ENCODE measurements around the gene VDAC1. TPM values are rescaled to one million over a fixed set of nuclear protein-coding genes. Genes with fewer than 3 reads are reported as not detected.

Gene VDAC1
- total RNA-seq, 1 donor from 2014 or later: 224 TPM

- no peak for DNase-seq (ENCODE audit: low spot score)
- TF ChIP-seq EZH2 (IDR thresholded peaks at IDR 0.05) (no peak), EZH2phosphoT487 (IDR thresholded peaks at IDR 0.05) (no peak)
- TF ChIP-seq, protein P1, sequence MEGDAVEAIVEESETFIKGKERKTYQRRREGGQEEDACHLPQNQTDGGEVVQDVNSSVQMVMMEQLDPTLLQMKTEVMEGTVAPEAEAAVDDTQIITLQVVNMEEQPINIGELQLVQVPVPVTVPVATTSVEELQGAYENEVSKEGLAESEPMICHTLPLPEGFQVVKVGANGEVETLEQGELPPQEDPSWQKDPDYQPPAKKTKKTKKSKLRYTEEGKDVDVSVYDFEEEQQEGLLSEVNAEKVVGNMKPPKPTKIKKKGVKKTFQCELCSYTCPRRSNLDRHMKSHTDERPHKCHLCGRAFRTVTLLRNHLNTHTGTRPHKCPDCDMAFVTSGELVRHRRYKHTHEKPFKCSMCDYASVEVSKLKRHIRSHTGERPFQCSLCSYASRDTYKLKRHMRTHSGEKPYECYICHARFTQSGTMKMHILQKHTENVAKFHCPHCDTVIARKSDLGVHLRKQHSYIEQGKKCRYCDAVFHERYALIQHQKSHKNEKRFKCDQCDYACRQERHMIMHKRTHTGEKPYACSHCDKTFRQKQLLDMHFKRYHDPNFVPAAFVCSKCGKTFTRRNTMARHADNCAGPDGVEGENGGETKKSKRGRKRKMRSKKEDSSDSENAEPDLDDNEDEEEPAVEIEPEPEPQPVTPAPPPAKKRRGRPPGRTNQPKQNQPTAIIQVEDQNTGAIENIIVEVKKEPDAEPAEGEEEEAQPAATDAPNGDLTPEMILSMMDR (IDR thresholded peaks at IDR 0.05): no peak
- H3K4me1 ChIP-seq: peaks cover 10% of the 10 kb centered on the region
- peaks cover 5% of the 10 kb centered on the region for H4K20me1 ChIP-seq (ENCODE audit: low read depth)
- H2AFZ ChIP-seq (replicated peaks): no peak overlapping the region
- Mint-ChIP-seq H3K4me3 (no peak overlapping the region), H3K27me3 (ENCODE audit: insufficient read depth, low read depth) (peaks cover 9% of the 10 kb centered on the region), H3K36me3 (peaks cover 10% of the 10 kb centered on the region), H3K27ac (no peak overlapping the region), H3K4me1 (peaks cover 23% of the 10 kb centered on the region), H3K9me3 (no peaks in the 10 kb centered on the region)
- H3K27ac ChIP-seq: no peak overlapping the region
- peaks cover 15% of the 10 kb centered on the region for H3F3A ChIP-seq (ENCODE audit: low read depth)
- H3K27me3 ChIP-seq: no peaks in the 10 kb centered on the region
- no peak overlapping the region for H3K4me2 ChIP-seq
- no peaks in the 10 kb centered on the region for H3K9me3 ChIP-seq (ENCODE audit: low read depth)
- no peak overlapping the region for H3K9ac ChIP-seq
- H3K4me3 ChIP-seq: no peak overlapping the region
- peaks cover 74% of the 10 kb centered on the region for H3K79me2 ChIP-seq (ENCODE audit: low read depth)
- no peaks in the 10 kb centered on the region for H3K36me3 ChIP-seq
Observed at GRCh38 chr5:133966090-133966489, 38.7 kb downstream of the VDAC1 start.

GRCh38 chr5:133963493-133964128, 41.2 kb downstream of the VDAC1 start:
- Histone ChIP-seq H3K4me2 (no peak overlapping the region), H3K4me1 (peaks cover 10% of the 10 kb centered on the region), H3F3A (ENCODE audit: low read depth) (no peaks in the 10 kb centered on the region), H3K27me3 (no peaks in the 10 kb centered on the region), H3K4me3 (no peak overlapping the region), H4K20me1 (ENCODE audit: low read depth) (peaks cover 5% of the 10 kb centered on the region), H3K36me3 (no peaks in the 10 kb centered on the region), H3K27ac (no peak overlapping the region), H3K9me3 (ENCODE audit: low read depth) (no peaks in the 10 kb centered on the region), H3K9ac (no peak overlapping the region), H3K79me2 (ENCODE audit: low read depth) (peaks cover 87% of the 10 kb centered on the region), H2AFZ (replicated peaks) (no peak overlapping the region)
- no peak for TF ChIP-seq EZH2phosphoT487 (IDR thresholded peaks at IDR 0.05)
- no peak for TF ChIP-seq EZH2 (IDR thresholded peaks at IDR 0.05)
- TF ChIP-seq, protein P1 (IDR thresholded peaks at IDR 0.05): no peak
- Mint-ChIP-seq H3K36me3 (peaks cover 10% of the 10 kb centered on the region), H3K9me3 (no peaks in the 10 kb centered on the region), H3K4me1 (peaks cover 14% of the 10 kb centered on the region), H3K27me3 (ENCODE audit: insufficient read depth, low read depth) (peaks cover 7% of the 10 kb centered on the region), H3K27ac (no peak overlapping the region), H3K4me3 (no peak overlapping the region)
- no peak for DNase-seq (ENCODE audit: low spot score)

- H3K27me3 Mint-ChIP-seq (ENCODE audit: insufficient read depth, low read depth): peaks cover 7% of the 10 kb centered on the region
- Histone ChIP-seq H3F3A (ENCODE audit: low read depth) (no peaks in the 10 kb centered on the region), H3K9me3 (ENCODE audit: low read depth) (no peaks in the 10 kb centered on the region), H3K4me2 (no peak overlapping the region), H3K36me3 (no peaks in the 10 kb centered on the region), H2AFZ (replicated peaks) (no peak overlapping the region), H3K79me2 (ENCODE audit: low read depth) (peaks cover 82% of the 10 kb centered on the region), H3K27me3 (no peaks in the 10 kb centered on the region), H3K27ac (no peak overlapping the region), H4K20me1 (ENCODE audit: low read depth) (peaks cover 5% of the 10 kb centered on the region), H3K4me1 (peaks cover 10% of the 10 kb centered on the region), H3K9ac (no peak overlapping the region), H3K4me3 (no peak overlapping the region)
- DNase-seq (ENCODE audit: low spot score): no peak
- no peak overlapping the region for H3K4me3 Mint-ChIP-seq
- H3K9me3 Mint-ChIP-seq: no peaks in the 10 kb centered on the region
- peaks cover 10% of the 10 kb centered on the region for H3K36me3 Mint-ChIP-seq
- peaks cover 10% of the 10 kb centered on the region for H3K4me1 Mint-ChIP-seq
- TF ChIP-seq, protein P1 (IDR thresholded peaks at IDR 0.05): no peak
- no peak overlapping the region for H3K27ac Mint-ChIP-seq
Observed at GRCh38 chr5:133962801-133963476, 41.8 kb downstream of the VDAC1 start.
